Panc1 (cell line): ENCODE data around the gene GALNT4.

Experiments used
- CTCF ChIP-seq: fragments of 450-650 bp; IDR thresholded peaks from 2 replicates; pipeline ENCODE4 v1.5.1; 2017; ENCODE audit warnings: mild to moderate bottlenecking
- POLR2AphosphoS5 ChIP-seq: IDR thresholded peaks from 2 replicates; pipeline ENCODE4 v1.6.1; 2012; ENCODE audit warnings: mild to moderate bottlenecking, low read depth, low read length, moderate library complexity

- TF ChIP-seq CTCF (no peak), POLR2AphosphoS5 (no peak)
Observed at GRCh38 chr12:89546151-89546550, 21.6 kb upstream of the GALNT4 start.
